Transverse colon (tissue), 4 donors: ENCODE results near the gene MOB1B. TPM values are rescaled to one million over a fixed set of nuclear protein-coding genes. Genes with fewer than 3 reads are reported as not detected.

ENCODE experiments used
- DNase-seq: peaks from one replicate; pipeline ENCODE4 v3.0.0-alpha.2; 2019
- H3K27ac ChIP-seq, 4 donors: fragments of 200-600 bp; sonication (generic); 2 replicates each; pipeline ENCODE4 v1.5.1; 2016 to 2018; ENCODE audit warnings: inconsistent platforms in 4 of 4
- H3K27me3 ChIP-seq: fragments of 200-600 bp; sonication (generic); 2 replicates; pipeline ENCODE4 v1.5.1; 2017; ENCODE audit warnings: inconsistent platforms
- H3K36me3 ChIP-seq, 4 donors: fragments of 200-600 bp; sonication (generic); 2 replicates each; pipeline ENCODE4 v1.5.1; 2017 to 2019; ENCODE audit warnings: inconsistent platforms in 4 of 4
- H3K4me1 ChIP-seq, 4 donors: fragments of 200-600 bp; sonication (generic); 2 replicates each; pipeline ENCODE4 v1.5.1; 2017 to 2020; ENCODE audit warnings: inconsistent platforms in 4 of 4
- H3K4me3 ChIP-seq, 4 donors: fragments of 200-600 bp; sonication (generic); 1 replicate in 1 of 4; 2 replicates in 3 of 4; pipeline versions ENCODE4 v1.5.1 to v1.6.1; 2017 to 2019; ENCODE audit warnings: inconsistent platforms in 4 of 4
- H3K9me3 ChIP-seq, 2 donors: fragments of 200-600 bp; sonication (generic); 2 replicates each; pipeline ENCODE4 v1.5.1; 2017 to 2019; ENCODE audit warnings: inconsistent platforms in 2 of 2
- EP300 ChIP-seq: sonication (generic); formaldehyde crosslinking; IDR thresholded peaks from one replicate; pipeline ENCODE4 v1.6.1; 2017; ENCODE audit warnings: antibody characterized with exemption, low read depth
- POLR2A ChIP-seq: fragments of 450-650 bp; IDR thresholded peaks from one replicate; pipeline ENCODE4 v1.6.1; 2016; ENCODE audit warnings: antibody characterized with exemption, mild to moderate bottlenecking, moderate library complexity
- POLR2AphosphoS5 ChIP-seq, 3 donors: sonication (generic); formaldehyde crosslinking; IDR thresholded peaks; one replicate each; pipeline ENCODE4 v1.6.1; 2016; ENCODE audit warnings: antibody characterized with exemption in 3 of 3
- WGBS, 2 donors: methylation state at CpG; one replicate each; pipeline ENCODE4 v1.1.5; 2018; ENCODE audit warnings: low coverage in 1 of 2; 5-methylcytosine and 5-hydroxymethylcytosine counted together
- in situ Hi-C, 4 donors: fragments of 200-750 bp; cut with MboI; loops; one replicate each; pipeline versions ENCODE4 v1.15.0 to v1.15.1; 2017; ENCODE audit warnings: low sequenced_read_pairs in 3 of 4, low pct_ligation_motif_present in 1 of 4, low pct_unique_long_range_greater_than_20kb in 1 of 4
- intact Hi-C: fragments of 100-400 bp; cut with DNase I; formaldehyde crosslinking; loops from one replicate; pipeline ENCODE4 v1.15.1; 2023; ENCODE audit warnings: low total_unique reads
- total RNA-seq, 4 donors: library from RNA; depleted of rRNA; stranded (reverse); fragments of >200 nt; gene quantifications; one replicate each; pipeline ENCODE4 v1.1.0, GENCODE V29; 2016
- TF ChIP-seq, protein P1 (sequence below), 5 experiments: fragments of 200-600 bp in 3 of 5; fragments of 450-650 bp in 2 of 5; sonication (generic) in 3 of 5; IDR thresholded peaks; 1 replicate in 2 of 5; 2 replicates in 3 of 5; pipeline ENCODE4 v1.5.1; 2016 to 2017; ENCODE audit warnings: antibody characterized with exemption in 5 of 5, inconsistent platforms in 3 of 5, mild to moderate bottlenecking in 2 of 5, moderate library complexity in 1 of 5

MOB1B gene
- total RNA-seq, 4 donors from 2014 or later: 6.7 to 15.4 (median 11.0) TPM

DNA sequence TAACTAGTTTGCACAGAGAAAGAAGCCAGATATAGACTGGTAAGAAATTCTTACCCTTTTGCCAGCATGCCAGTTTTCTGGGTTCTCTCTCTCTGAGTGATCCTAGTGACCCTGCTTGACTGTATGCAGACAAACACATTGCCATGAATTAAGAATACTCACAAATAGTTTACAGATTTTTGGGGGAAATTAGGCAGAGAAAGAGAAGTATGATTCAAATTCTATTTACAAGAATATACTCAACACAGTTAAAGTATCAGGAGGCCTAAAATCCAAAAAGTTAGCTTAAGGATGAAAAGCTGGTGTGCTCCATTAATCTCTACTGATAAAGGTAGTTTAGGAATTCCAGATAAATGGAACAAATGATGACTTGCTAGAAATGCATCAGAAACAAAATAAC lies 18.4 kb downstream of the MOB1B start:
- in situ Hi-C loops: loop anchor here in 1 of 4 donors (25.0 kb wide), 1 partner anchor 92 kb away; no protein-coding TSS in a partner anchor
- intact Hi-C loops: no loop called here
- Histone ChIP-seq H3K9me3 (no peaks in the 10 kb centered on the region), H3K36me3 (no peaks in the 10 kb centered on the region), H3K27me3 (no peaks in the 10 kb centered on the region), H3K27ac (no peak overlapping the region), H3K4me1 (peaks cover 0 to 2% (median 0%) of the 10 kb centered on the region in 4 donors), H3K4me3 (no peak overlapping the region)
- no peak for DNase-seq
- no peak for TF ChIP-seq EP300

DNA sequence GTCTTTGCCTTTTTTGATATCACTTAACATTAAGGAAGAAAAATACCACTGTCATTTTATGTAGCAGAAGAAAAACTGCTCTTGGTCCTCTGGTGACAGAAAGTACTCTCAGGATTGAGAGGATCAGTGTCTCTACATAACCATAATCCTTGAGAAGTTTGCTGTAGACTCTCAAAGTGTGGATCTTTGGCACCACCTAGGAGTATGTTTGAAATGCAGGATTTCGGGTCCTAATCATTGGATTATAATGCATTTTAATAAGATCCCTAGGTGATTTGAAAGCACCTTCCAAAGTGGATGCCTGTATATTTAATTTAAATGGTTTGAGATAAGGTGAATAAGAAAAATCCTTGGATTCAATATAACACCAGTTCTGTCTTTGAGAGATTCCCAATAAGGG lies 23.2 kb downstream of the MOB1B start:
- in situ Hi-C loops: no loop called here
- Histone ChIP-seq H3K4me3 (no peak overlapping the region), H3K4me1 (peaks cover 3 to 20% (median 5%) of the 10 kb centered on the region in 4 donors), H3K27ac (no peak overlapping the region), H3K9me3 (no peaks in the 10 kb centered on the region), H3K36me3 (no peaks in the 10 kb centered on the region), H3K27me3 (no peaks in the 10 kb centered on the region)
- intact Hi-C loops: no loop called here
- no peak for DNase-seq
- TF ChIP-seq, protein P1, sequence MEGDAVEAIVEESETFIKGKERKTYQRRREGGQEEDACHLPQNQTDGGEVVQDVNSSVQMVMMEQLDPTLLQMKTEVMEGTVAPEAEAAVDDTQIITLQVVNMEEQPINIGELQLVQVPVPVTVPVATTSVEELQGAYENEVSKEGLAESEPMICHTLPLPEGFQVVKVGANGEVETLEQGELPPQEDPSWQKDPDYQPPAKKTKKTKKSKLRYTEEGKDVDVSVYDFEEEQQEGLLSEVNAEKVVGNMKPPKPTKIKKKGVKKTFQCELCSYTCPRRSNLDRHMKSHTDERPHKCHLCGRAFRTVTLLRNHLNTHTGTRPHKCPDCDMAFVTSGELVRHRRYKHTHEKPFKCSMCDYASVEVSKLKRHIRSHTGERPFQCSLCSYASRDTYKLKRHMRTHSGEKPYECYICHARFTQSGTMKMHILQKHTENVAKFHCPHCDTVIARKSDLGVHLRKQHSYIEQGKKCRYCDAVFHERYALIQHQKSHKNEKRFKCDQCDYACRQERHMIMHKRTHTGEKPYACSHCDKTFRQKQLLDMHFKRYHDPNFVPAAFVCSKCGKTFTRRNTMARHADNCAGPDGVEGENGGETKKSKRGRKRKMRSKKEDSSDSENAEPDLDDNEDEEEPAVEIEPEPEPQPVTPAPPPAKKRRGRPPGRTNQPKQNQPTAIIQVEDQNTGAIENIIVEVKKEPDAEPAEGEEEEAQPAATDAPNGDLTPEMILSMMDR (IDR thresholded peaks at IDR 0.05): no peak
- TF ChIP-seq POLR2AphosphoS5 (IDR thresholded peaks at IDR 0.05): no peak
- WGBS, 2 donors: 80 to 87% methylated on average over 1 of the region's 1 CpG

DNA sequence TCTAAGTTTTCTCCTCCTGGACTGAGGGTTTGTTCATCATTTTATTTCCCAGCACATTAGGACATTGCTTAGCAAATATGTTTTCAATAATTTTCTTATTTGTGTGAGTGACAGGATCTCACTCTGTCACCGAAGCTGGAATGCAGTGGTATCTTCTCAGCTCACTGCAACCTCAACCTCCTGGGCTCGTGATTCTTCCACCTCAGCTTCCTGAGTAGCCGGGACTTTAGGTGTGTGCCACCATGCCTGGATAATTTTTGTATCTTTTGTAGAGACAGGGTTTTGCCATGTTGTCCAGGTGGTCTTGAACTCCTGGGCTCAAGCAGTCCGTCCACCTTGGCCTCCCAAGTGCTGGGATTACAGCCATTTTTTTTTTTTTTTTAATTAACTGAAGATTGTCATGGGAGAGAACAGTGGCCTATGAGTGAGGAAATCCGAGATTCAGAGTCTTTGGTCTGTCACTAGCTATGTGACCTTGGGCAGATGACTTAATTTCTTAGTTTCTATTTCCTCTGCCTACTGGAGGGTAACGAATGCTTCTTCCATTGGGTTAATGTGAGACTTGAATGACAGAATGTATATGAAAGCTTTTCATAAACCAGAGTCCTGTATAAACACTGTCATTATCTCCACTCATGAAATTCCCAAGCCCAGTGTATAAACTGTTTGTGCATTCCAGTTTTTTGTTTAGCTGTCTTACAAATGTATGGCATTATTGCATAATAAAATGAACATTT lies 23.9 kb downstream of the MOB1B start:
- H3K9me3 ChIP-seq: no peaks in the 10 kb centered on the region
- in situ Hi-C loops: no loop called here
- no peak overlapping the region for H3K4me3 ChIP-seq
- no peaks in the 10 kb centered on the region for H3K27me3 ChIP-seq
- H3K36me3 ChIP-seq: no peaks in the 10 kb centered on the region
- H3K27ac ChIP-seq: no peak overlapping the region
- WGBS, 2 donors: 67 to 70% methylated on average over 5 to 6 of the region's 6 CpGs
- TF ChIP-seq EP300 (no peak), POLR2A (no peak), POLR2AphosphoS5 (IDR thresholded peaks at IDR 0.05) (no peak)
- TF ChIP-seq, protein P1 (IDR thresholded peaks at IDR 0.05): no peak
- intact Hi-C loops: no loop called here
- H3K4me1 ChIP-seq: peaks cover 3 to 26% (median 9%) of the 10 kb centered on the region in 4 donors
- no peak for DNase-seq

DNA sequence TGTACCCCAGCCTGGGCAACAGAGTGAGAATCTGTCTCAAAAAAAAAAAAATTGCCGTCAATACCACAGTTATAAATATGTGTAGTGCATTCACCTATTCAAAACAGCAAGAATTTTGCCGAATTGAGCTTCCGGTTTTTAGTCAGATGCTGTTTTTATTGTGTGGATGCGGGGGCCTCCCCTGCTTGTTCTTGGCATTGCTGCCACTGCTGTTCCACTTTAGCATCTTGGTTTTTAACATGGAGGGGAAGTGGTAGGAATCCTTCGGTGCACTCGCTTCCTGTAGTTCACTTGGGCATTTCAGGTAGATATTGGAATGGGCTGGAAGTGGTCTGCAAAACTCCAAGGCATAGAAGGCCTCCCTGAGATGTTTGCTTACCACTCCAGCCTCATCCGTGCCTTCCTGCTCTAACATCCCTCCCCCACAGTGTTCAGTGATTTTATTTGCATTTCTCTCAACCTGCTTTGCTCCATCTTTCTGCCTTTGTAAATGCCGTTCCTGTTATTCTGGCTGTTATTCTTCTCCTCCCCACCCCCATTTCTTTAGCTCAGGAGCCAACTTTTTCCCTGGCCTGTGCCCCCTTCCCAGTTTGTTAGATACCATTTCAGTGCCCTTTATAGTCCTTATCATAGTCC lies 25.5 kb downstream of the MOB1B start:
- in situ Hi-C loops: no loop called here
- Histone ChIP-seq H3K36me3 (no peaks in the 10 kb centered on the region), H3K27me3 (no peaks in the 10 kb centered on the region), H3K27ac (no peak overlapping the region), H3K4me1 (peaks cover 3 to 32% (median 10%) of the 10 kb centered on the region in 4 donors), H3K9me3 (no peaks in the 10 kb centered on the region), H3K4me3 (no peak overlapping the region)
- intact Hi-C loops: no loop called here
- no peak for DNase-seq
- no peak for TF ChIP-seq POLR2AphosphoS5 (IDR thresholded peaks at IDR 0.05)
- TF ChIP-seq EP300: no peak
- TF ChIP-seq, protein P1 (IDR thresholded peaks at IDR 0.05): no peak
- no peak for TF ChIP-seq POLR2A
- WGBS, 2 donors: 67 to 70% methylated on average over 6 to 8 of the region's 8 CpGs
